PC-9 (cell line): ENCODE data around the gene ADTRP.

Source experiments
- CTCF ChIP-seq: fragments of 200-600 bp; sonication (generic); conservative IDR thresholded peaks from 2 replicates; pipeline ENCODE4 v1.6.1; 2017; ENCODE audit warnings: mixed run types, antibody characterized with exemption, mild to moderate bottlenecking, moderate library complexity
- EZH2 ChIP-seq: fragments of 200-600 bp; sonication (generic); IDR thresholded peaks from 2 replicates; pipeline ENCODE4 v1.8.0; 2017; ENCODE audit warnings: antibody characterized with exemption, low read depth

- TF ChIP-seq EZH2 (no peak), CTCF (no peak)
Measured at GRCh38 chr6:11824986-11825385, 46.4 kb upstream of the ADTRP start.
